ENCODE results near the gene FOXQ1. TPM values are rescaled to one million over a fixed set of nuclear protein-coding genes. Genes with fewer than 3 reads are reported as not detected.

Gene FOXQ1
- total and polyA plus RNA-seq, 9 of the 15 experiments (the other 6 are each of a cell fraction or from before 2014, with no cell fraction given) = not detected

- no peaks in the 10 kb centered on the region for H3K27me3 ChIP-seq (ENCODE audit: control insufficient read depth in 2 of 2, insufficient read depth in 2 of 2, low read length in 2 of 2)
- H3K9me1 ChIP-seq (ENCODE audit: control insufficient read depth, insufficient read depth, low read length) = no peaks in the 10 kb centered on the region
- TF ChIP-seq NR2F6 (CRISPR knock-in tag; IDR thresholded peaks at IDR 0.05) (no peak), MCM3 (IDR thresholded peaks at IDR 0.05) (no peak), ETS2 (tag; IDR thresholded peaks at IDR 0.05; ENCODE audit: borderline replicate concordance, poor library complexity, severe bottlenecking) (no peak), HNRNPUL1 (IDR thresholded peaks at IDR 0.05; ENCODE audit: low read length) (no peak), ZNF133 (CRISPR knock-in tag; IDR thresholded peaks at IDR 0.05) (no peak), RBM25 (IDR thresholded peaks at IDR 0.05; ENCODE audit: low read depth, low read length, severe bottlenecking) (no peak), CHD1 (IDR thresholded peaks at IDR 0.05; ENCODE audit: low read length) (no peak)
- FAIRE-seq (no peak), DNase-seq (ENCODE audit: extremely low read depth in 1 of 4, low spot score in 3 of 4) (no peak), ATAC-seq (no peak)
- no peaks in the 10 kb centered on the region for H3K9me3 ChIP-seq (replicated peaks; ENCODE audit: control insufficient read depth, insufficient read depth, low read depth, low read length)
- in situ Hi-C loops (cut with MboI) (no loop called here), intact Hi-C loops (cut with micrococcal nuclease) (no loop called here)
- no peaks in the 10 kb centered on the region for H3K36me3 ChIP-seq (ENCODE audit: control insufficient read depth, insufficient read depth, low read length)
- no peak overlapping the region for H3K4me3 ChIP-seq
- ChIA-PET CTCF (ENCODE audit: low intra/inter-chr PET ratio) (no interaction called here), POLR2A (no interaction called here)
- H2AFZ ChIP-seq (ENCODE audit: low read depth, low read length) = no peak overlapping the region
- 41% methylated on average over 30 of the region's 45 CpGs for WGBS (ENCODE audit: insufficient coverage, low coverage, missing lambda C conversion rate)
- no peaks in the 10 kb centered on the region for H4K20me1 ChIP-seq (replicated peaks; ENCODE audit: control insufficient read depth, insufficient read depth, low read length)
- no peak overlapping the region for H3K27ac ChIP-seq (ENCODE audit: extremely low read depth, low read depth, low read length)
- H3K4me1 ChIP-seq (replicated peaks in 1 of 2; ENCODE audit: control insufficient read depth in 2 of 2, insufficient read depth in 2 of 2, low read length in 2 of 2) = no peaks in the 10 kb centered on the region; a peak in 2 of 5 replicates
- no peak overlapping the region for H3K4me2 ChIP-seq (ENCODE audit: insufficient read depth, low read length)
- H3K9ac ChIP-seq (ENCODE audit: insufficient read depth in 1 of 2, low read depth in 2 of 2, low read length in 2 of 2) = no peak overlapping the region
- no peaks in the 10 kb centered on the region for H3K79me2 ChIP-seq (ENCODE audit: control insufficient read depth, insufficient read depth, low read length)
- no TSS peak for BruUV-seq (replicated peaks)
Measured at GRCh38 chr6:1313767-1314503, 2.0 kb downstream of the FOXQ1 start.

All from K562 (cell line).